A549 (cell line): ENCODE results near the gene CHTF18. TPM values are rescaled to one million over a fixed set of nuclear protein-coding genes. Genes with fewer than 3 reads are reported as not detected.

Source experiments
- ATAC-seq, 2 experiments: fragments of 200-7000 bp in 1 of 2; fragments of >200 bp in 1 of 2; cut with Nextera tagmentation in 1 of 2; cut with Tn5 transposase in 1 of 2; 3 replicates each; pipeline versions ENCODE4 v1.8.0 to v1.9.1; 2018 to 2020; ENCODE audit warnings: mild to moderate bottlenecking in 1 of 2, moderate library complexity in 1 of 2
- CTCF ChIA-PET: fragments of 300-600 bp; sonication (Branson Sonifier 250); formaldehyde crosslinking; extraction: SDS; loops from one replicate; lab custom pipeline; 2021; ENCODE audit warnings: antibody characterized with exemption, inconsistent platforms; lab: Yijun Ruan, JAX
- POLR2A ChIA-PET: fragments of 350-600 bp; formaldehyde crosslinking; extraction: SDS; loops from one replicate; lab custom pipeline; 2021; ENCODE audit warnings: antibody characterized with exemption, inconsistent platforms; lab: Yijun Ruan, JAX
- DNase-seq, 2 experiments: peaks; one replicate each; pipeline versions ENCODE4 v3.0.0 to v3.0.0-alpha.2; 2011 to 2016; ENCODE audit warnings: low read depth in 1 of 2, low spot score in 1 of 2
- FAIRE-seq: peaks from 2 replicates; lab custom pipeline; 2011; peaks lifted over from hg19 to GRCh38; lab: Jason Lieb, UNC
- H3K27ac ChIP-seq, 2 experiments: fragments of >200 bp; sonication (Bioruptor Twin); formaldehyde crosslinking; 3 replicates each; pipeline ENCODE4 v1.5.1; 2016 to 2017
- H3K4me1 ChIP-seq: fragments of >200 bp; sonication (Bioruptor Twin); formaldehyde crosslinking; 3 replicates; pipeline ENCODE4 v1.6.1; 2016
- H3K4me2 ChIP-seq: fragments of >200 bp; sonication (Bioruptor Twin); formaldehyde crosslinking; 3 replicates; pipeline ENCODE4 v1.6.1; 2016
- H3K4me3 ChIP-seq: fragments of >200 bp; sonication (Bioruptor Twin); formaldehyde crosslinking; 3 replicates; pipeline ENCODE4 v1.5.1; 2016
- H3K9me3 ChIP-seq: fragments of >200 bp; sonication (Bioruptor Twin); formaldehyde crosslinking; 3 replicates; pipeline ENCODE4 v1.6.1; 2016
- BHLHE40 ChIP-seq: IDR thresholded peaks from 2 replicates; pipeline ENCODE4 v1.6.1; 2012; ENCODE audit warnings: low read depth, low read length, inconsistent platforms
- CBX8 ChIP-seq: fragments of 200-600 bp; sonication (generic); IDR thresholded peaks from 2 replicates; pipeline ENCODE4 v1.6.1; 2016
- CHD2 ChIP-seq: fragments of 150-350 bp; IDR thresholded peaks from 2 replicates; pipeline ENCODE4 v1.6.1; 2014; ENCODE audit warnings: low read length; ENCODE audit not compliant: partially characterized antibody
- EHF ChIP-seq: fragments of 250-450 bp; sonication (Bioruptor Pico); IDR thresholded peaks from 2 replicates; pipeline ENCODE4 v1.5.0; 2020; ENCODE audit warnings: mild to moderate bottlenecking
- EP300 ChIP-seq, 2 experiments: fragments of >200 bp; sonication (Bioruptor Twin); formaldehyde crosslinking; IDR thresholded peaks; 2 replicates in 1 of 2; 3 replicates in 1 of 2; pipeline ENCODE4 v1.6.1; 2016 to 2017
- FOSB ChIP-seq: fragments of 250-450 bp; sonication (Bioruptor Pico); IDR thresholded peaks from 2 replicates; pipeline ENCODE4 v1.5.0; 2020; ENCODE audit warnings: mild to moderate bottlenecking, moderate library complexity
- HDAC2 ChIP-seq: fragments of 200-600 bp; sonication (generic); IDR thresholded peaks from 2 replicates; pipeline ENCODE4 v1.6.1; 2016
- HOXB5 ChIP-seq: fragments of 250-450 bp; sonication (Bioruptor Pico); IDR thresholded peaks from 2 replicates; pipeline ENCODE4 v1.5.0; 2020; ENCODE audit warnings: mild to moderate bottlenecking, moderate library complexity
- KDM1A ChIP-seq: fragments of 200-600 bp; sonication (generic); IDR thresholded peaks from 2 replicates; pipeline ENCODE4 v1.6.1; 2016; ENCODE audit warnings: low read depth, mild to moderate bottlenecking
- MAZ ChIP-seq: fragments of 150-350 bp; IDR thresholded peaks from 2 replicates; pipeline ENCODE4 v1.6.1; 2014; ENCODE audit warnings: antibody characterized with exemption, low read depth, low read length, borderline replicate concordance
- NPAS2 ChIP-seq: fragments of 250-450 bp; sonication (Bioruptor Pico); IDR thresholded peaks from 2 replicates; pipeline ENCODE4 v1.8.0; 2022; ENCODE audit warnings: mild to moderate bottlenecking, moderate library complexity, borderline replicate concordance
- NR3C1 ChIP-seq: fragments of >200 bp; sonication (Bioruptor Twin); formaldehyde crosslinking; IDR thresholded peaks from 3 replicates; pipeline ENCODE4 v1.6.1; 2017
- PBX3 ChIP-seq: IDR thresholded peaks from 2 replicates; pipeline ENCODE4 v1.6.1; 2012
- PHF8 ChIP-seq: fragments of 200-600 bp; sonication (generic); IDR thresholded peaks from 2 replicates; pipeline ENCODE4 v1.6.1; 2016; ENCODE audit warnings: low read depth, mild to moderate bottlenecking, antibody characterized with exemption, moderate library complexity, borderline replicate concordance
- POLR2A ChIP-seq: IDR thresholded peaks from 2 replicates; pipeline ENCODE4 v1.6.1; 2012; ENCODE audit warnings: mild to moderate bottlenecking, low read length
- POLR2AphosphoS2 ChIP-seq: conservative IDR thresholded peaks from 2 replicates; pipeline ENCODE4 v1.6.1; 2012; ENCODE audit warnings: low read length, improper control_type of control experiment, inconsistent platforms
- RAD21 ChIP-seq, 2 experiments: fragments of >200 bp in 1 of 2; sonication (Bioruptor Twin) in 1 of 2; formaldehyde crosslinking in 1 of 2; IDR thresholded peaks in 1 of 2; conservative IDR thresholded peaks in 1 of 2; 2 replicates in 1 of 2; 3 replicates in 1 of 2; pipeline ENCODE4 v1.6.1; 2012 to 2018; ENCODE audit warnings: inconsistent platforms in 1 of 2
- RCOR1 ChIP-seq: fragments of 150-350 bp; IDR thresholded peaks from 2 replicates; pipeline ENCODE4 v1.6.1; 2014; ENCODE audit warnings: antibody characterized with exemption, low read length, low read depth
- WGBS: methylation state at CpG from one replicate; pipeline ENCODE4 v1.1.6; 2017; ENCODE audit errors: missing lambda C conversion rate; 5-methylcytosine and 5-hydroxymethylcytosine counted together
- polyA plus RNA-seq, 4 experiments: library from polyadenylated mRNA; depleted of rRNA in 3 of 4; stranded (reverse); fragments of >200 nt; fragmentation: RNase III in 1 of 4; extraction: RNeasy Plus Mini Kit Qiagen cat#74134 plus additional on column Dnase treatment in 1 of 4; gene quantifications; 2 replicates in 3 of 4; 3 replicates in 1 of 4; pipeline ENCODE4 v1.2.3, GENCODE V29; 2011 to 2017
- TF ChIP-seq, protein P1 (sequence below): fragments of 200-600 bp; sonication (generic); IDR thresholded peaks from 2 replicates; pipeline ENCODE4 v1.6.1; 2016; ENCODE audit warnings: antibody characterized with exemption, mild to moderate bottlenecking, moderate library complexity
- TF ChIP-seq, protein P2 (sequence below): fragments of 150-350 bp; IDR thresholded peaks from 2 replicates; pipeline ENCODE4 v1.6.1; 2014; ENCODE audit warnings: low read depth, mild to moderate bottlenecking, low read length

Gene CHTF18
- polyA plus RNA-seq, 2 of the 4 experiments (the other 2 are of a cell fraction) = 4.8 to 36.7 TPM

GRCh38 chr16:776824-777223 is 11.6 kb upstream of the CHTF18 start:
- ATAC-seq (no peak), DNase-seq (no peak), FAIRE-seq (no peak)
- no peak for TF ChIP-seq CHD2
- H3K4me3 ChIP-seq = no peak overlapping the region
- no peak overlapping the region for H3K27ac ChIP-seq
- H3K4me1 ChIP-seq = no peaks in the 10 kb centered on the region
- WGBS = 87% methylated on average over 9 of the region's 9 CpGs
- H3K4me2 ChIP-seq = no peak overlapping the region
- POLR2A ChIA-PET = no interaction called here
- no peaks in the 10 kb centered on the region for H3K9me3 ChIP-seq
- CTCF ChIA-PET = interaction anchor here (2.0 to 3.3 kb wide), 2 partner anchors 9 to 31 kb away, joined by 6 to 26 read pairs; no protein-coding TSS in a partner anchor

GRCh38 chr16:777826-778225 is 10.6 kb upstream of the CHTF18 start:
- ATAC-seq (peak; percentile 2 to 3; a peak in 3 of 6 replicates), FAIRE-seq (no peak), DNase-seq (no peak)
- Histone ChIP-seq H3K9me3 (no peaks in the 10 kb centered on the region), H3K27ac (no peak overlapping the region), H3K4me1 (0 out of 3 replicates have a peak, but pooled peaks cover 3% of the 10 kb centered on the region), H3K4me3 (no peak overlapping the region), H3K4me2 (no peak overlapping the region)
- WGBS = 42% methylated on average over 15 of the region's 16 CpGs
- TF ChIP-seq CBX8 = no peak
- no peak for TF ChIP-seq RAD21 (conservative IDR thresholded peaks at IDR 0.05 in 1 of 2, IDR thresholded peaks at IDR 0.05 in 1 of 2)
- no peak for TF ChIP-seq PHF8
- no peak for TF ChIP-seq EHF (CRISPR knock-in tag)
- no peak for TF ChIP-seq HDAC2
- TF ChIP-seq KDM1A = no peak
- no peak for TF ChIP-seq FOSB (CRISPR knock-in tag)
- no peak for TF ChIP-seq MAZ
- TF ChIP-seq POLR2AphosphoS2 = no peak
- no peak for TF ChIP-seq NPAS2
- TF ChIP-seq RCOR1 = no peak
- no peak for TF ChIP-seq EP300 (IDR thresholded peaks at IDR 0.05)
- TF ChIP-seq POLR2A = no peak
- TF ChIP-seq, protein P1, sequence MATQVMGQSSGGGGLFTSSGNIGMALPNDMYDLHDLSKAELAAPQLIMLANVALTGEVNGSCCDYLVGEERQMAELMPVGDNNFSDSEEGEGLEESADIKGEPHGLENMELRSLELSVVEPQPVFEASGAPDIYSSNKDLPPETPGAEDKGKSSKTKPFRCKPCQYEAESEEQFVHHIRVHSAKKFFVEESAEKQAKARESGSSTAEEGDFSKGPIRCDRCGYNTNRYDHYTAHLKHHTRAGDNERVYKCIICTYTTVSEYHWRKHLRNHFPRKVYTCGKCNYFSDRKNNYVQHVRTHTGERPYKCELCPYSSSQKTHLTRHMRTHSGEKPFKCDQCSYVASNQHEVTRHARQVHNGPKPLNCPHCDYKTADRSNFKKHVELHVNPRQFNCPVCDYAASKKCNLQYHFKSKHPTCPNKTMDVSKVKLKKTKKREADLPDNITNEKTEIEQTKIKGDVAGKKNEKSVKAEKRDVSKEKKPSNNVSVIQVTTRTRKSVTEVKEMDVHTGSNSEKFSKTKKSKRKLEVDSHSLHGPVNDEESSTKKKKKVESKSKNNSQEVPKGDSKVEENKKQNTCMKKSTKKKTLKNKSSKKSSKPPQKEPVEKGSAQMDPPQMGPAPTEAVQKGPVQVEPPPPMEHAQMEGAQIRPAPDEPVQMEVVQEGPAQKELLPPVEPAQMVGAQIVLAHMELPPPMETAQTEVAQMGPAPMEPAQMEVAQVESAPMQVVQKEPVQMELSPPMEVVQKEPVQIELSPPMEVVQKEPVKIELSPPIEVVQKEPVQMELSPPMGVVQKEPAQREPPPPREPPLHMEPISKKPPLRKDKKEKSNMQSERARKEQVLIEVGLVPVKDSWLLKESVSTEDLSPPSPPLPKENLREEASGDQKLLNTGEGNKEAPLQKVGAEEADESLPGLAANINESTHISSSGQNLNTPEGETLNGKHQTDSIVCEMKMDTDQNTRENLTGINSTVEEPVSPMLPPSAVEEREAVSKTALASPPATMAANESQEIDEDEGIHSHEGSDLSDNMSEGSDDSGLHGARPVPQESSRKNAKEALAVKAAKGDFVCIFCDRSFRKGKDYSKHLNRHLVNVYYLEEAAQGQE = no peak
- TF ChIP-seq BHLHE40 = no peak
- no peak for TF ChIP-seq HOXB5
- TF ChIP-seq, protein P2, sequence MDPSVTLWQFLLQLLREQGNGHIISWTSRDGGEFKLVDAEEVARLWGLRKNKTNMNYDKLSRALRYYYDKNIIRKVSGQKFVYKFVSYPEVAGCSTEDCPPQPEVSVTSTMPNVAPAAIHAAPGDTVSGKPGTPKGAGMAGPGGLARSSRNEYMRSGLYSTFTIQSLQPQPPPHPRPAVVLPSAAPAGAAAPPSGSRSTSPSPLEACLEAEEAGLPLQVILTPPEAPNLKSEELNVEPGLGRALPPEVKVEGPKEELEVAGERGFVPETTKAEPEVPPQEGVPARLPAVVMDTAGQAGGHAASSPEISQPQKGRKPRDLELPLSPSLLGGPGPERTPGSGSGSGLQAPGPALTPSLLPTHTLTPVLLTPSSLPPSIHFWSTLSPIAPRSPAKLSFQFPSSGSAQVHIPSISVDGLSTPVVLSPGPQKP = no peak
- TF ChIP-seq PBX3 = no peak
- no peak for TF ChIP-seq NR3C1
- ChIA-PET POLR2A (no interaction called here), CTCF (interaction anchor here (1.1 to 10.1 kb wide), 5 partner anchors 7 to 58 kb away, joined by 3 to 205 read pairs (median 6); partner anchors contain the start of genes CHTF18, CIAO3 and RPUSD1)
